ENCODE measurements around the gene ZNF516.

GRCh38 chr18:76486038-76486437, 9.0 kb downstream of the ZNF516 start:
- TF ChIP-seq EP300 (IDR thresholded peaks at IDR 0.05) (no peak), CTCF (IDR thresholded peaks at IDR 0.05) (no peak), POLR2AphosphoS5 (IDR thresholded peaks at IDR 0.05) (no peak), POLR2A (IDR thresholded peaks at IDR 0.05) (no peak)
